Activated CD4-positive, CD25-positive, alpha-beta regulatory T cell treated with anti-CD3 and anti-CD28 coated beads, Interleukin-2, amount 50 U/mL, for 24 hours (primary cell): ENCODE results near the gene FAF2.
A peak's percentile ranks its signal among the peaks of the same experiment; 100 is the strongest.
"Not testable (repeated sequence)": the region's sequence is repeated elsewhere in the genome, so short reads cannot be mapped to it uniquely, and the experiment has no call there.

Experiments
- ATAC-seq, 2 donors: fragments of 150-1000 bp; cut with Tn5 transposase; one replicate each; pipeline ENCODE4 v1.10.0; 2021; ENCODE audit warnings: mild to moderate bottlenecking in 1 of 2, moderate library complexity in 1 of 2

The FAF2 gene

GRCh38 chr5:176447978-176448608 is at the start of gene FAF2:
Gene FAF2 (plus strand): TSS chr5:176448385. CDS start chr5:176448408, 23 bp downstream.
- ATAC-seq, result peak; percentile 96 to 98

- ATAC-seq, result no peak
These were observed 47.6 kb upstream of the FAF2 start for GRCh38 chr5:176400382-176401156.

- no peak for ATAC-seq
These were observed 46.6 kb upstream of the FAF2 start for GRCh38 chr5:176401281-176402205.

- ATAC-seq, result no peak
These were observed 42.3 kb upstream of the FAF2 start for GRCh38 chr5:176405656-176406435.

- no peak for ATAC-seq
These were observed 41.6 kb upstream of the FAF2 start for GRCh38 chr5:176406436-176407052.

- ATAC-seq, result no peak
These were observed 40.5 kb upstream of the FAF2 start for GRCh38 chr5:176407456-176408251.

- not testable (repeated sequence) for ATAC-seq
These were observed 40.0 kb upstream of the FAF2 start for GRCh38 chr5:176408252-176408573.

GRCh38 chr5:176408590-176408989 is 39.6 kb upstream of the FAF2 start:
- no peak for ATAC-seq

GRCh38 chr5:176409765-176410164 is 38.4 kb upstream of the FAF2 start:
- no peak for ATAC-seq

- no peak for ATAC-seq
These were observed 37.6 kb upstream of the FAF2 start for GRCh38 chr5:176410486-176411180.

- ATAC-seq, result no peak
These were observed 35.5 kb upstream of the FAF2 start for GRCh38 chr5:176412517-176413254.

- no peak for ATAC-seq
These were observed 35.0 kb upstream of the FAF2 start for GRCh38 chr5:176413255-176413565.

GRCh38 chr5:176413709-176414191 is 34.4 kb upstream of the FAF2 start:
- ATAC-seq, result no peak

GRCh38 chr5:176414704-176415103 is 33.5 kb upstream of the FAF2 start:
- no peak for ATAC-seq

GRCh38 chr5:176415240-176415951 is 32.8 kb upstream of the FAF2 start:
- no peak for ATAC-seq

GRCh38 chr5:176415952-176416924 is 31.9 kb upstream of the FAF2 start, which contains the start of gene CLTB:
Gene CLTB (minus strand): TSS chr5:176416539. CDS start chr5:176416363, 176 bp downstream.
- peak; percentile 95 for ATAC-seq

GRCh38 chr5:176416965-176417364 is 31.2 kb upstream of the FAF2 start:
- ATAC-seq, result no peak

GRCh38 chr5:176418251-176418650 is 29.9 kb upstream of the FAF2 start:
- ATAC-seq, result no peak
